Measurements from ENCODE around the gene FSD1.

- TF ChIP-seq CTCF (IDR thresholded peaks at IDR 0.05; ENCODE audit: borderline replicate concordance, extremely low read depth, low read length, poor library complexity, severe bottlenecking) (no peak), EZH2 (IDR thresholded peaks at IDR 0.05; ENCODE audit: borderline replicate concordance, low read depth, low read length, severe bottlenecking) (no peak)
Measured at GRCh38 chr19:4291184-4291732, 13.1 kb upstream of the FSD1 start.
